Measurements from ENCODE around the gene KIF18A. TPM values are rescaled to one million over a fixed set of nuclear protein-coding genes. Genes with fewer than 3 reads are reported as not detected.

Gene KIF18A
- total RNA-seq, 1 donor, result 25.0 TPM

- DNase-seq (ENCODE audit: low read depth), result peak; percentile 61
- no peak for TF ChIP-seq CTCF (IDR thresholded peaks at IDR 0.05; ENCODE audit: insufficient read depth, low read depth, low read length)
- no peak overlapping the region for H3K4me3 ChIP-seq (ENCODE audit: low read depth, low read length)
These were observed 15.2 kb upstream of the KIF18A start for GRCh38 chr11:28123151-28123581.

- DNase-seq (ENCODE audit: low read depth), result no peak
- no peak overlapping the region for H3K4me3 ChIP-seq (ENCODE audit: low read depth, low read length)
- no peak for TF ChIP-seq CTCF (IDR thresholded peaks at IDR 0.05; ENCODE audit: insufficient read depth, low read depth, low read length)
These were observed 9.8 kb upstream of the KIF18A start for GRCh38 chr11:28117712-28118111.

- DNase-seq (ENCODE audit: low read depth), result no peak
- no peak for TF ChIP-seq CTCF (IDR thresholded peaks at IDR 0.05; ENCODE audit: insufficient read depth, low read depth, low read length)
- H3K4me3 ChIP-seq (ENCODE audit: low read depth, low read length), result no peak overlapping the region
These were observed 6.8 kb upstream of the KIF18A start for GRCh38 chr11:28114731-28115130.

GRCh38 chr11:28114116-28114515 is 6.2 kb upstream of the KIF18A start:
- no peak overlapping the region for H3K4me3 ChIP-seq (ENCODE audit: low read depth, low read length)
- DNase-seq (ENCODE audit: low read depth), result no peak
- TF ChIP-seq CTCF (IDR thresholded peaks at IDR 0.05; ENCODE audit: insufficient read depth, low read depth, low read length), result no peak

- DNase-seq (ENCODE audit: low read depth), result peak; percentile 44
- H3K4me3 ChIP-seq (ENCODE audit: low read depth, low read length), result peak overlapping the region; percentile 80
- no peak for TF ChIP-seq CTCF (IDR thresholded peaks at IDR 0.05; ENCODE audit: insufficient read depth, low read depth, low read length)
These were observed 2.9 kb upstream of the KIF18A start for GRCh38 chr11:28110821-28111200.

- TF ChIP-seq CTCF (IDR thresholded peaks at IDR 0.05; ENCODE audit: insufficient read depth, low read depth, low read length), result no peak
- peak; percentile 80 for DNase-seq (ENCODE audit: low read depth)
- peak overlapping the region; percentile 80 for H3K4me3 ChIP-seq (ENCODE audit: low read depth, low read length)
These were observed 2.3 kb upstream of the KIF18A start for GRCh38 chr11:28110108-28110820.

GRCh38 chr11:28108958-28109357 is 1.0 kb upstream of the KIF18A start:
- no peak for TF ChIP-seq CTCF (IDR thresholded peaks at IDR 0.05; ENCODE audit: insufficient read depth, low read depth, low read length)
- H3K4me3 ChIP-seq (ENCODE audit: low read depth, low read length), result peak overlapping the region; percentile 69
- no peak for DNase-seq (ENCODE audit: low read depth)
